ENCODE data around the gene GCNT1.

DNA sequence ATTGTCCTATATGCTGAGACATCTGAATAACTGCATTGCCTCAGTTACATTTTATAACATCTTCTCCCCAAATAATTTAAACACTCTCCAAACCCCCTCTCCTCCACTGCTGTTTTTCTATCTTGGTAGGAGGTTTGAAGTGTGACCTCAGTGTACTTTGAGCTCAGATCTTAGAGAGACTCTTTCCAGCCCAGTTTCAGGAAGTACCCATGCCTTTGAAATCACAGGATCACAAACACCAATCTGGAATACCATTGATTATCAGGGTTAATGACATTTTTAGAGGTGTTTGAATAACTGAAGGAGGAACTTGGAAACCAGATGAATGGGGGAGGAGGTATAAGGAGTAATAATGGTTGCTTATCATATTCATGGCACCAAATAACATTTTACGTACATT is 93.2 kb downstream of the GCNT1 start:
- TF ChIP-seq PHF8 (IDR thresholded peaks at IDR 0.05; ENCODE audit: borderline replicate concordance, low read depth), result no peak
- no peak for TF ChIP-seq CTCF (IDR thresholded peaks at IDR 0.05)
- no peak for TF ChIP-seq MAFK (IDR thresholded peaks at IDR 0.05; ENCODE audit: partially characterized antibody)
- no peak for TF ChIP-seq RFX5 (IDR thresholded peaks at IDR 0.05)
- TF ChIP-seq POLR2A (IDR thresholded peaks at IDR 0.05; ENCODE audit: low read length), result no peak
- TF ChIP-seq FOXS1 (CRISPR knock-in tag; IDR thresholded peaks at IDR 0.05), result no peak
- TF ChIP-seq, protein P1, sequence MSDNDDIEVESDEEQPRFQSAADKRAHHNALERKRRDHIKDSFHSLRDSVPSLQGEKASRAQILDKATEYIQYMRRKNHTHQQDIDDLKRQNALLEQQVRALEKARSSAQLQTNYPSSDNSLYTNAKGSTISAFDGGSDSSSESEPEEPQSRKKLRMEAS (IDR thresholded peaks at IDR 0.05), result no peak
- no peak for TF ChIP-seq FOSB (CRISPR knock-in tag; IDR thresholded peaks at IDR 0.05)
- TF ChIP-seq RAD21 (conservative IDR thresholded peaks at IDR 0.05 in 1 of 2, IDR thresholded peaks at IDR 0.05 in 1 of 2), result no peak
- no peak for TF ChIP-seq HDAC2 (IDR thresholded peaks at IDR 0.05)
